Epithelial cell of prostate (primary cell): ENCODE measurements around the gene SLC9A9.

Experiments used
- DNase-seq: peaks from one replicate; pipeline ENCODE4 v3.0.0-alpha.2; 2011; ENCODE audit warnings: low read depth, low spot score
- H3K27ac ChIP-seq: fragments of 450-650 bp; 2 replicates; pipeline ENCODE4 v1.5.1; 2017; ENCODE audit warnings: mild to moderate bottlenecking

SLC9A9 gene

GRCh38 chr3:143352850-143353550 lies 495.3 kb downstream of the SLC9A9 start:
- DNase-seq, result no peak
- H3K27ac ChIP-seq, result no peak overlapping the region

GRCh38 chr3:143351895-143352608 lies 496.2 kb downstream of the SLC9A9 start:
- no peak for DNase-seq
- H3K27ac ChIP-seq, result no peak overlapping the region

- no peak overlapping the region for H3K27ac ChIP-seq
- no peak for DNase-seq
Observed at GRCh38 chr3:143351354-143351753, 496.9 kb downstream of the SLC9A9 start.

- DNase-seq, result no peak
- H3K27ac ChIP-seq, result no peak overlapping the region
Observed at GRCh38 chr3:143349455-143349854, 498.8 kb downstream of the SLC9A9 start.

- no peak overlapping the region for H3K27ac ChIP-seq
- no peak for DNase-seq
Observed at GRCh38 chr3:143348486-143349327, 499.6 kb downstream of the SLC9A9 start.

- H3K27ac ChIP-seq, result no peak overlapping the region
- DNase-seq, result no peak
Observed at GRCh38 chr3:143344516-143345165, 503.6 kb downstream of the SLC9A9 start.

GRCh38 chr3:143343944-143344343 lies 504.3 kb downstream of the SLC9A9 start:
- DNase-seq, result no peak
- H3K27ac ChIP-seq, result no peak overlapping the region

- H3K27ac ChIP-seq, result no peak overlapping the region
- DNase-seq, result no peak
Observed at GRCh38 chr3:143343031-143343430, 505.2 kb downstream of the SLC9A9 start.

GRCh38 chr3:143339451-143339850 lies 508.8 kb downstream of the SLC9A9 start:
- DNase-seq, result no peak
- H3K27ac ChIP-seq, result no peak overlapping the region

GRCh38 chr3:143337387-143337786 lies 510.9 kb downstream of the SLC9A9 start:
- H3K27ac ChIP-seq, result no peak overlapping the region
- DNase-seq, result no peak

GRCh38 chr3:143334231-143334630 lies 514.0 kb downstream of the SLC9A9 start:
- no peak for DNase-seq
- no peak overlapping the region for H3K27ac ChIP-seq

GRCh38 chr3:143333367-143333766 lies 514.9 kb downstream of the SLC9A9 start:
- no peak for DNase-seq
- no peak overlapping the region for H3K27ac ChIP-seq

GRCh38 chr3:143332026-143332425 lies 516.2 kb downstream of the SLC9A9 start:
- DNase-seq, result no peak
- no peak overlapping the region for H3K27ac ChIP-seq

GRCh38 chr3:143331350-143331749 lies 516.9 kb downstream of the SLC9A9 start:
- DNase-seq, result no peak
- no peak overlapping the region for H3K27ac ChIP-seq

- no peak overlapping the region for H3K27ac ChIP-seq
- DNase-seq, result no peak
Observed at GRCh38 chr3:143330296-143330868, 517.9 kb downstream of the SLC9A9 start.

- DNase-seq, result no peak
- H3K27ac ChIP-seq, result no peak overlapping the region
Observed at GRCh38 chr3:143329567-143330211, 518.6 kb downstream of the SLC9A9 start.

- no peak overlapping the region for H3K27ac ChIP-seq
- no peak for DNase-seq
Observed at GRCh38 chr3:143328451-143328850, 519.8 kb downstream of the SLC9A9 start.

GRCh38 chr3:143326983-143327778 lies 521.1 kb downstream of the SLC9A9 start:
- DNase-seq, result no peak
- H3K27ac ChIP-seq, result no peak overlapping the region
